ENCODE measurements around the gene NAALADL2.

GRCh38 chr3:175224051-175224450 lies 364.9 kb downstream of the NAALADL2 start:
- TF ChIP-seq MAX (IDR thresholded peaks at IDR 0.05) = no peak
- TF ChIP-seq TAF1 (IDR thresholded peaks at IDR 0.05; ENCODE audit: low read depth) = no peak
- TF ChIP-seq TCF12 (IDR thresholded peaks at IDR 0.05; ENCODE audit: low read depth) = no peak
- TF ChIP-seq EGR1 (IDR thresholded peaks at IDR 0.05) = no peak
- no peak for TF ChIP-seq NFIC (IDR thresholded peaks at IDR 0.05)
- no peak for TF ChIP-seq RAD21 (IDR thresholded peaks at IDR 0.05; ENCODE audit: low read depth)
- TF ChIP-seq, protein P1, sequence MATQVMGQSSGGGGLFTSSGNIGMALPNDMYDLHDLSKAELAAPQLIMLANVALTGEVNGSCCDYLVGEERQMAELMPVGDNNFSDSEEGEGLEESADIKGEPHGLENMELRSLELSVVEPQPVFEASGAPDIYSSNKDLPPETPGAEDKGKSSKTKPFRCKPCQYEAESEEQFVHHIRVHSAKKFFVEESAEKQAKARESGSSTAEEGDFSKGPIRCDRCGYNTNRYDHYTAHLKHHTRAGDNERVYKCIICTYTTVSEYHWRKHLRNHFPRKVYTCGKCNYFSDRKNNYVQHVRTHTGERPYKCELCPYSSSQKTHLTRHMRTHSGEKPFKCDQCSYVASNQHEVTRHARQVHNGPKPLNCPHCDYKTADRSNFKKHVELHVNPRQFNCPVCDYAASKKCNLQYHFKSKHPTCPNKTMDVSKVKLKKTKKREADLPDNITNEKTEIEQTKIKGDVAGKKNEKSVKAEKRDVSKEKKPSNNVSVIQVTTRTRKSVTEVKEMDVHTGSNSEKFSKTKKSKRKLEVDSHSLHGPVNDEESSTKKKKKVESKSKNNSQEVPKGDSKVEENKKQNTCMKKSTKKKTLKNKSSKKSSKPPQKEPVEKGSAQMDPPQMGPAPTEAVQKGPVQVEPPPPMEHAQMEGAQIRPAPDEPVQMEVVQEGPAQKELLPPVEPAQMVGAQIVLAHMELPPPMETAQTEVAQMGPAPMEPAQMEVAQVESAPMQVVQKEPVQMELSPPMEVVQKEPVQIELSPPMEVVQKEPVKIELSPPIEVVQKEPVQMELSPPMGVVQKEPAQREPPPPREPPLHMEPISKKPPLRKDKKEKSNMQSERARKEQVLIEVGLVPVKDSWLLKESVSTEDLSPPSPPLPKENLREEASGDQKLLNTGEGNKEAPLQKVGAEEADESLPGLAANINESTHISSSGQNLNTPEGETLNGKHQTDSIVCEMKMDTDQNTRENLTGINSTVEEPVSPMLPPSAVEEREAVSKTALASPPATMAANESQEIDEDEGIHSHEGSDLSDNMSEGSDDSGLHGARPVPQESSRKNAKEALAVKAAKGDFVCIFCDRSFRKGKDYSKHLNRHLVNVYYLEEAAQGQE (IDR thresholded peaks at IDR 0.05; ENCODE audit: low read depth) = no peak
- TF ChIP-seq EP300 (IDR thresholded peaks at IDR 0.05; ENCODE audit: borderline replicate concordance) = no peak
- no peak for TF ChIP-seq ZBTB7A (IDR thresholded peaks at IDR 0.05; ENCODE audit: low read depth)
